Inferior parietal cortex (tissue), 1 donor: ENCODE measurements around the gene ADGRA1.
"Not testable (repeated sequence)": the region's sequence is repeated elsewhere in the genome, so short reads cannot be mapped to it uniquely, and the experiment has no call there.

Experiments
- DNase-seq: peaks from one replicate; pipeline ENCODE4 v3.0.0-alpha.2; 2016; ENCODE audit errors: extremely low spot score

Gene ADGRA1

DNA sequence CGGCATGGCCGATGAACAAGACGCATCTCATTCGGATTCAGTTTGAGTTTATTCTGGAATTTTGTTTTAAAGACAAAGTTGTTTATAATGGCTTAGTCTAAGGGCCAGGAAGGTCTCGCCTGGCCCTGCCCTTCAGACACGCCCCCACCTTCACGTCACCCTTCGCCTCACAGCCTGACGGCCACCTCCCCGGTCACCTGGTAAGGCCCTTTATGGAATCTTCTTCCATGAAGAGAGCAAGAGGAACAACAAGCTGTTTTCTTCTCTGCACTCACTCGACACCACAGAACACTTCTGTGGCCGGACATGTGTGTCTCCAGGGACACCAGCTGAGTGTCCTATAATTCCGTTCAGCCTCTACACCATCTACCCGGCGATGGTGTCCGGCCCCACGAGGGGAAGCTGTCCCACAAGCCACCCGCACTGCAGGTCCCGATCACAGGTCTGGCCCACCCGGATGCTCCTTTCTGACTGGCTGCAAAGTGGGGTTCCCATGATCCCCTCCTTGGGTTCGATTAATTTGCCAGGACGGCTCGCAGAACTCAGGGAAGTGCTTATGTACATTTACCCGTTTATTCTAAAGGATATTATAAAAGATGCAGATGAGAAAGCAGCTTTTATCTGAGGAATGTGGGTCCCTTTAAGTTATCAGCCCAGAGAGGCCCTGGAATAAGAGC lies 54.9 kb downstream of the ADGRA1 start:
- DNase-seq: no peak

DNA sequence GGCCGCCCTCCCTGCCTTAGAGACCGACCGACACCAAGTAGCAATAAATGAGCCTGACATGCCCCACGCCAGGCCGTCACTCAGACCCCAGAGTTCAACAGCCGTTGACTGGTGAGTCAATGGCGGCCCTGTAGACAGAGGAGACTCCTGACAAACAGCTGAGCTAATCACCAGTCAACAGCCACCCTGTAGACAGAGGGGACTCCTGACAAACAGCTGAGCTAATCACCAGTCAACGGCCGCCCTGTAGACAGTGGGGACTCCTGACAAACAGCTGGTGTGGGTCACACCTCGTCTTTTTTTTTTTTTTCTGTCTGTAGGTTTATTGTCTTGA lies 55.4 kb downstream of the ADGRA1 start:
- no peak for DNase-seq

DNA sequence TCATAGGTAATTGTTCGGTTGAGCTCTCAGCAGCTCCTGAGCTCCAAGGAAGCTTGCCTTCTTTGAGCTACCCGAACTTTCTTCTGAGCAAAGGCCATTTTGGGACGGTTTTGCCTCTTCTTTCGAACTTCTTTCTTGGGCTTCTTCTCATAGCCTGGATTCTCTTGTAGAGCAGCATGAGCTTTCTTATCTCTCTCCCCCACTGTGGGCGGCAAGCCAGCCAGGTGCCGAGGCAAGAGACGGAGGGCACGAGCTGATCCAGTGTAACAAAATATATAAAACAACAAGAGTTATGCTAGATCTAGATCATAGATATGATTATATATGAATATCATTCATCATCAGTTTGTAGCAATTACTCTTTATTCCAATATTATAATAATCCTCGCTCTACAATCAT lies 55.8 kb downstream of the ADGRA1 start:
- no peak for DNase-seq

DNA sequence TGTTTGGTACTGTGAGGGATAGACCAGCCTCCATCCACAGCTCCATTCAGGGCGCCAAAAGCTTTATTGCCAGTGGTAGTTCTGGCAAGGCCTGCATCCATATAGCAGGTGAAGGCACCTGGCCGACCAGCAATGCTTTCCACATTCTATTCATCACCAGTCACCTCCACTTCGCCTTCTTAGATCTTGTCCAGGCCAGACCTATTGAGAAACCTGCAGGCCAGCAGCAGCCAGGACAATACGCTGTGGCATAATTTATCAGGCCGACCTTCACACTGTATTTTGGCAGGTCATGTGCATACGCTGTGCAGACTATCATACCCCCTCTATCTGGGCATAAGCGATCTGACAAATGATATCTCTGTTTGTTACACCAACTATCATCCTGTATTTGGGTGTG lies 57.0 kb downstream of the ADGRA1 start:
- DNase-seq: no peak

DNA sequence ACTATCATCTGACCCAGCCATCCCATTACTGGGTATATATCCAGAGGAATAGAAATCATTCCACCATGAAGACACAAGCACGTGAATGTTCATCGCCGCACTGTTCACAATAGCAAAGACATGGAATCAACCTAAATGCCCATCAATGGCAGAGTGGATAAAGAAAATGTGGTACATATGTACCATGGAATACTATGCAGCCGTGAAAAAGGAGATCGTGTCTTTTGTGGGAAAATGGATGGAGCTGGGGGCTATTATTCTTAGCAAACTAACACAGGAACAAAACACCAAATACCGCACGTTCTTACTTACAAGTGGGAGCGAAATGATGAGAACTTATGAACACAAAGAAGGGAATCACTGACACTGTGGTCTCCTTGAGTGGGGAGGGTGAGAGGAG lies 62.5 kb downstream of the ADGRA1 start:
- DNase-seq: no peak

DNA sequence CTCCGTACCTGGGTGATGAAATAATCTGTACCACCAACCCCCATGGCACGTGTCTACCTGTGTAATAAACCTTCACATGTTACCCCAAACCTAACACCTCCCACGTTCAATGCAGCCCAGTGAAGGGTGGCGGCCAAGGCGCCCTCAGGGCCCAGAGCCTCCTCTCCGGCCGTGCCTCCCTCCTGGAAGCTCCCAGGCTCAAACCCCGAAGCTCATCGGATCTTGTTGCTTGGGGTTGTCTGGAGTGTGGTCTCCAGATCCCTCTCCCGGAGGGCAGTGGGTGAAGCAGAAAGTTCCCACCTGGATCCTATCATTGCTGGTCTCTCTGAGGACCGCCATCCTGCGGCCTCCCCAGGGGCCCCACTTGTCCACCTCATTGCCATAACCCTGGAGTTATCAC lies 62.9 kb downstream of the ADGRA1 start:
- DNase-seq: no peak

DNA sequence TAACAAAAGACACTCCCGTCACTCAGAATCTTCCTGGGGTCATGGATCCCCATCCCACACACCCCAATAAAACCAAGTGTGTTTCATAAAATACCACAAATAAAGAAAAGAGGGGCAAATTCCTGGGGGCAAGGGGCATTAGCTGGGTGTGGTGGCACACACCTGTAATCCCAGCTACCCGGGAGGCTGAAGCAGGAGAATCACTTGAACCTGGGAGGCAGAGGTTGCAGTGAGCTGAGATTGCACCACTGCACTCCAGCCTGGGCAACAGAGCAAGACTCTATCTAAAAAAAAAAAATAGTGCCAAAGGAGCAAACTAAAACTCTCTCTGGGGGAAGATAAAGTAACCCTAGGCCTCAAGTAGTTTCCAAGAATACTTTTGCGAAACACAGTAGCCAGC lies 63.3 kb downstream of the ADGRA1 start:
- DNase-seq: not testable (repeated sequence)

DNA sequence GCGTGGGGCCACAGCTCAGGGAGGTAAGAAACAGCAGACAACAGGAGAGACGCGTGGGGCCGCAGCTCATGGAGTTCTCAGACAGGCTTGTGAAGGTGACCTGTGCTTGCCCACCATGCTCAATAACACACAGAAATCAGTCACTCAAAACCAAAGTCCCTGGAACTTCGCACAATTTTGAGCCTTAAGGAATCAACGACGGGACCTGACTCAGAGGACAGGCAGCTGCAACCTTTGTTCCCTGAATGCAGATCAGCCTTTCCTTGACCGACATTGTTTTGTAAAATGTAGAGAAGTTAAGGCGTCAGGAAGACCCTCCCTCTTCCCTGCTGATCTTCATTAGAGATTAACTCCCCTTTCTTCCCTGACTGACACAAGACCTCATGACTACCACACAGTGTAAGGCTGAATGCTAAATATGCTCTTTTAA lies 63.8 kb downstream of the ADGRA1 start:
- DNase-seq: no peak

DNA sequence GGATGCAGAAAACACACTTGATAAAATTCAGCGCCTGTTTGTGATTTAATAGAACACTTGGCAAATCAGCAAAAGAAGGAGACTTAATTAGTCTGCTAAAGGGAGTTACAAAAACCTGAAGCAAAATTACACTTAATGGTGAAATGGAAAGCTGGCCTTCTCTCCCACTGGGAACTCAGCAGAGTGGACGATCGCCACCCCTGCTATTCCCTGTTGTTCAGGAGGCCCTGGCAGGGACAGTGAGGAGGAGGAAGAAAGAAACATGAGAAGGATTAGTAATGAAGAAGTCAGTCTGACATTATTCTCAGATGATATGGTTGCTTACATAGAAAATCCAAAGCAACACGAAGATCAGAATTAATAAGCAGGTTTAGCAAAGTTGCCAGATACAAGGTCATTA lies 66.7 kb downstream of the ADGRA1 start:
- DNase-seq: no peak

DNA sequence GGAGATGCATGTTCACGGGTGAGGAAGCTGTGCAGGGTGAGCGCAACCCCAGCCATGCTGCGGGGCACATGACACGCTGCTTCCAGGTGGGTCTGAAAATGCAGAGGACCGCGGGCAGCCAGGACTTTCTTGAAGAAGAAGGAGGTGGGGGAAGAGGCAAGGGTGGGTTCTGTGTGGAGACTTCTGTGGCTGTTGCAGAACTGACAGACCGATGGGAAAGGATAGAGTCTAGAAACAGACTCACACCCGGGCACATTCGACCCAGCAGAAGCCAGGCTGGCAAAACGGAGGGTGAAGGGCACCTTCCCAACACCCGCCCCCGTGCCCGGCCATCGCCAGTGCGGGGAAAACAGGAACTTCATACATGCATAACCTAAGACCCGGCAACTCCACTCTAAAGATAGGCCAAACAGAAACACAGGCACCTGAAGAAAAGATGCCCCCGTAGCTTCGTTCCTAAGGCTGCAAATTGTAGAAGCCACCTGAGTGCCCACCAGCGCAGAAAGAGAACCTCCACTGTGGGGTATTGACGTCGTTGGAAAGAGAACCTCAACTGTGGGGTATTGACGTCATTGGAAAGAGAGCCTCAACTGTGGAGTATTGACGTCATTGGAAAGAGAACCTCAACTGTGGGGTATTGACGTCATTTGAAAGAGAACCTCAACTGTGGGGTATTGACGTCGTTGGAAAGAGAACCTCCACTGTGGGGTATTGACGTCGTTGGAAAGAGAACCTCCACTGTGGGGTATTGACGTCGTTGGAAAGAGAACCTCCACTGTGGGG lies 67.5 kb downstream of the ADGRA1 start:
- DNase-seq: no peak

DNA sequence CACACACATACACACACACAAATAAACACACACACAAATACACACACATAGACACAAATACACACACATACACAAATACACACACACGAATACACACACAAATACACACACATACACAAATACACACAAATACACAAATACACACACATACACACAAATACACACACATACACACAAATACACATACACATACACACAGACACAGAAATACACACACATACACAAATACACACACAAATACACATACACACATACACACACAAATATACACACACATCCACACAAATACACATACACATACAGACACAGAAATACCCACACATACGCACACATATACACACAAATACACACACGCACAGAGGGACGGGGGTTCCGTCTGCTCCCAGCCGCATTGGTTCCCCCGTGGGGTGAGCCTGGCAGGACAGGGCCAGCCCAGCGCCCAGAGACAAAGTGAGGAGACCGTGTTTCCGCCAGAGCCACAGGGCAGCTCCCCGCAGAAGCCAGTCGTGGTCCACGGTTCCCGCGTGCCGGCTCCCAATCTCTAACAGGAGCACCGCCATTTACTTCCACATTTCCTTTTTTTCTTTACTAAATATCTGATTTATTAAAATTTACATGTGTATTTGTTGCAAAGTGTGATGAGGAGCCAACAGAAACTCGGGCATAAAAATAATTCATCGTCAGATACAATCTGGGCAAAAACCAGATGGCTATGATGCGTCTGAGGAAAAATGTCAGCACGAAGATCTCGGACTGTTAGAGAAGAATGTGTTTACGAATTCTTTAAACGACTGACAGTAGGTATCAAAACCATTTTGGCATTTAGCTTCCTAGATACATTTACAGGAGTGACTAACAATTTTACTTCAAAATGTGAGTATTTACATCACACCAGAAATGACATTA lies 69.2 kb downstream of the ADGRA1 start:
- no peak for DNase-seq

DNA sequence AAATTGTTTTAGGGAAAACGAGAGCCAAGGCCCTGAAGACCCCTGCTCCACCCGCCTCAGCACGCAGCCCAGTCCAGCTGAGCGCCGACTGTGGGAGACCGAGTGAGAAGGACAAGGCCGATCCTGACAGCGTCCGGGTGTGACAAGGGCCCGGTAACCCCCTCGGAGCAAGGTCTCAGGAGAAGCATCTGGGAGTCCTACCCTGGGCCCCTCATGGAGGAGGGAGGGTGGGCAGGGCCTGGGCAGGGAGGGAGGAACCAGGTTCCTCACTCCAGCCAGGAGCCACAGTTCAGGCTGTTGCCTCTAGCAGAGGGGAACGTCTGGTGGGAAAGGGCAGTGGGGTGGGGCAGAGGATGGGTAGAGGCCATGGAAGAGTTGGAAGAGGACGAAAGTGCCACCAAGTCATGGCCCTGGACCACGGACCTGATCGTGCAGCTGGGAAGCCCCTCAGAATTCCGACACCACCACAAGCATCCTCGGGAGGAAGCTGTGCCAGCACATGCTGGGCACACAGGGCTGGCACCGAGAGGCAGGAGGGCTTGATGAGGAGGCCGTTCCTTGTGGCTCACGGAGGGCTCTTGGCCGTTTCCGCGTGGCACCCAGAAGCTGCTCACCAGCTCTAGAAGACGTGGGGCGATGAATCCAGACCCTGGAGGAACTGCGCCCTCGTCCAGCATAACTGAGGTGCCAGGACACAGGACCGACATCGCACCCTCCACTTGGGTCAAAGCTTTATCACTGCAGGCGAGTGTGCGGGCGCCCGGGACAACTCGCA lies 70.1 kb downstream of the ADGRA1 start:
- DNase-seq: no peak

DNA sequence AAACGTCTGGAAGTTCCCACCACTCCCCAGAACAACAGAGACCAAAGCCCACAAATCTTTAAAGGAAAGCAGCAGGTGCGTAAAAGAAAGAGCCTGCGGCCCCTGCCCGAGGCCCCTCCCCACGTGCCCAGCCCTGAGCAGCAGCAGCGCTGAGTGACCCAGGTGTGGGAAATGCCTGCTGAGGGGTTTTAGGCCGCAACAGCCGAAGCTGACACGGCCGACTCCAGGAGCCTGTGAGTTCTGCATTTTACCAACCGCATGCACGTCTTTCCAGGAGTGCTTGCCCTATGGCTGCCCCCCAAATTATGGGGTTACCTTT lies 70.7 kb downstream of the ADGRA1 start:
- no peak for DNase-seq

DNA sequence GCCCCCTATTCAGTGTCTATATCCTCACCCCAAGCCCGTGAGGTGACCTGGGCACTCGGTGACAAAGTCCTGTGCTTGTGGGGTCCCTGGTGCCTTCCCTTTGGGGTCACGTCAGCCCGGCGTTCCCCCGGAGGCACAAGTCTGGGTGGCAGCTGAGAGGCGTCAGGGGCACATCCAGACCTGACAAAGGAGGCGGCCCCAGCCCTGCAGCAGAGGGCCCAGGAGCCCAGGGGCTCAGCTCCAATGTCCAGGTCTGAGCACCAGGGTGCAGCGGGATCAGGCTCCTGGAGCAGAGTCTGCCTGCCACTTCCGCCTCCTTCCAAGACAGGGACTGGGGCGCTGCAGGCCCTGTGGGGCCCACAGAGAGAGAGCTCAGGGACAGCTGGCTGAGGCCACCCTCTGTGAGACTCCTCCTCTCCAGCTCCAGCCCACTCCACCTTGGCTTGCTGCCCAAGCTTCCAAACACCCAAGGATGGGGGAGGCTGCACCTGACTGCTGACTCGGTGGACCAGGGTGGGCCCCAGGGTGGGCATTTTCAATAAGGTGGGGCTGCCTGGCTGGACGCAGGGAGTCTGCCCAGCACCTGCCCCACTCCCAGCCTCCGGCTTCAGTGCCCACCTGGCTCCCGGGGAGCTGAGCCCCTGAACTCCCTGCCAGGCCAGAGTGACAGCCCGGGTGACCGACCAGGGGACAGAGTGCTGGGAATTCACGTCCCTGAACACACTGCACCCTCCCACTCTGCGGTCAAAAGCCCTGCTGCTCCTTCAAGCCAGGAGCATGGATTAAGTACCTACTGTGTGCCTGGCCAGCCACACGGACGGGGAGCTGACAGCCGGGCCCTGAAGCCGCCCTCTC lies 71.3 kb downstream of the ADGRA1 start:
- no peak for DNase-seq

DNA sequence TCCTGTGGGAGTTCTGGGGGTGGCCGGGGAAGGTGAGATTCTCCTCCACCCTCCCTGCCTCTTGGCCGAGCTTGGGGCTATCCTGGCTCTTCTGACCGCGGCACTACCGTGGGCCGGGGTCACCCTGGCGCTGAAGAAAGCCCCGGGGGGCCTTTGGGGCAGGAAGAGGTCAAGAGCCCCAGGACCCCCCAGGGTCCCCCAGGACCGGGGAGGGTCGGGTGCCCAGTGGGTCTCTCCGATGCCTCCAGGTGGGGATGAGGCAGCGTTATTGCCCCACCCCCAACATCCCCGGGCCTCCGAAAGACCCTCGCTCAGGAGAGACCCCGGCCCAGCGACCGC lies 71.9 kb downstream of the ADGRA1 start:
- no peak for DNase-seq

DNA sequence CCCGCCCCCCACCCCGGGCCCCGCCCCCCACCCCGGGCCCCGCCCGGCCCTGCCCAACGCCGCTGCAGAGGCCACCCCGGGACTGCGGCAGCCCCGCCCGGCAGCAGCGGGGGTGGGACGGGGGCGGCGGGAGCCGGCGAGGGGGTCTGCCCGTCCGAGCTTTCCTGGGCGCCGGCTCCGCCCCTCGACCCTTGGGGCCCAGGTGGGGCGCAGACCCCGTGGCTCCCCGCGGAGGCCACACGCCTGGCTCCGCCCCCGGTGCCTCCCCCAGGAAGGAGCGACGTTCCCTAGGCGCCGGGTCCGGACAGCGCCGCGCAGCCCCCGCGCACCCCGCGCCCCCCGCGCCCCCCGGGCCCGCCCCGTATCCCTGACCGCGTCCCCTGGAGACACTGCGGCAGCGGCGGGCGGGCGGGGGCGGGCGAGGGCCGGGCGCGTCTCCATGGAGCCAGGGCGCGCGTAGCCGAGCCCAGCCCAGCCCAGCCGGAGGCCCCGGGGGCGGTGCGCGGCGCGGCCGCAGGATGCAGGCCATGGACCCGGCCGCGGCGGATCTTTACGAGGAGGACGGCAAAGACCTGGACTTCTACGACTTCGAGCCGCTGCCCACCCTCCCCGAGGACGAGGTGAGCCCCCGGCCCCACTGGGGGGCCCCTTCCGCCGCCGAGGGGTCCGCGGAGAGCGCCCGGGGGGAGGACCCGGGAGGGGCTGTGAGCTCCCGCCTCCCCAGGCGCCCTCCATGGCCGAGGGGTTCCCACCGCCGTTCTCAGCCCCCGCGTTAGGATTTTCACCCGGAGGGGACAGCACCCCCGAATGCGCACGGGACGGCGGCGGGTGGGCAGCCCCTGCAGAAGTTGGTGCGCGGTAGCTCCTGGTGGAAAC lies 72.5 kb downstream of the ADGRA1 start, which contains the start of gene KNDC1:
Gene KNDC1 (plus strand): TSS at position 270 of the 876 bp plus-strand sequence. CDS start 249 bp downstream, at position 519.
- DNase-seq: no peak

DNA sequence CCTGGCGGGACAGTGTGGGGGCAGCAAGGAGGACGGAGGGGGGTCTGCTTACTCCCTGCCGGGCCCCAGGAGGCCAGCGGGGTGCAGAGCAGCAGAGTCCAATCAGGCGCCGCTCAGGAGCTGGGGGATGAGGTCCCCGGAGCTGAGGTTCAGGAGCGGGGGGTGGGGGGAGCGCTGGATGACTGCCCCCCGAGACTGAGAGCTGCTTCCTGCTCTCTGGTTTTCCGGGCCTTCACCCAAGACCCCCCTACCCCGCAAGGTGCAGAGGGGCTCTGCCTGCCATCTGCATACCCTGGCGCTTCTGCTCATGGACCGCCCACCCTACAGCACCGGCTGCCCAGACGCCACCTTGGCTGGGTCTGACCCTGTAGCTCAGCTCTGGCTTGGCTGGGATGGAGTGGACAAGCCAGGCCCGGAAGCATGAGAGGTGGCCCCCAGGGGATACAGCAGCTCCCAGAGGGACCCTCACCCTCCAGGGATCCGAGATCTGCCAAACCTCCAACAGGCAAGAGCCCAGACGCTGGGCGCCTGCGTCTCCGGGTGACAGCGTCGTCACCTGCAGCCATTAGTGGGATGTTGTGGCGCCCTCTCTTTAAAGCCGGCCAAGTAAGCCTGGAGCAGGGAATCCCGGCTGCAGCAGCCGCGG lies 73.2 kb downstream of the ADGRA1 start:
- no peak for DNase-seq

DNA sequence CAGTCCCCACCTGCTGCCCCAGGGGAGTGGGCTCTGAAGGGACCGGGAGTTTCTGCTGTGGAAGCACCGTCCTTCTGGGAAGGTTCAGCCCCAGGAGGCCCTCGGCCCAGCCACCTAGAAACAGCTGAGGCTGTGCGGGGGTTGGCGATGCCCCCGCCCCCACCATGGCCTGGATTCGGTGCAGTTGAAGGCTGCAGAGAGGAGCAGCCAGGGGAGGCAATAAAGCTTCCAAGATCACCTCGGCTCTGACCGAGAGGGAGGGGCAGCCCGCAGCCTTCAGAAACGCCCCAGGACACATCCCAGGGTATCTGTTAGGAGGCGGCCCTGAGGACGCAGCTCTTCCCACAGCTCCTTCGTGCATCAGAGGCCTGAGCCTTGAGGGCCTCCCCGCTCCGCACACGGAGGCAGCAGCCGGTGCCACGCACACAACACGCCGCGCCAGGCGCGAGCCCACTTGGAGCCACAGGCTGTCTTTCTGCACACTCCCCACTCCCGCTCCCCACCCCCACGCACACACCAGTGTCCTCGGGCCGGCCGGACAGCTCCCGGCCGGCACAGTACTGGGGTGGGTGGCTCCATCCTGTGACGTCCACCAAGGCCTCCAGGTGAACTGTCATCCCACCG lies 73.9 kb downstream of the ADGRA1 start:
- no peak for DNase-seq
